Neural progenitor cell (in vitro differentiated cells): ENCODE results near the gene STK10. TPM values are rescaled to one million over a fixed set of nuclear protein-coding genes. Genes with fewer than 3 reads are reported as not detected.

Experiments
- DNase-seq: peaks from one replicate; pipeline ENCODE4 v3.0.0-alpha.2; 2016; ENCODE audit warnings: low spot score
- H2AFZ ChIP-seq: fragments of 200-600 bp; sonication (generic); replicated peaks from 2 replicates; pipeline ENCODE4 v1.6.1; 2016; ENCODE audit warnings: antibody characterized with exemption
- H3F3A ChIP-seq: fragments of 200-600 bp; sonication (generic); 2 replicates; pipeline ENCODE4 v1.6.1; 2016; ENCODE audit warnings: antibody characterized with exemption, low read depth
- H3K27ac ChIP-seq: fragments of 200-600 bp; sonication (generic); 2 replicates; pipeline ENCODE4 v1.5.1; 2016; ENCODE audit warnings: mild to moderate bottlenecking
- H3K27me3 ChIP-seq: fragments of 200-600 bp; sonication (generic); 2 replicates; pipeline ENCODE4 v1.6.1; 2016; ENCODE audit warnings: mild to moderate bottlenecking, moderate library complexity
- H3K36me3 ChIP-seq: fragments of 200-600 bp; sonication (generic); 2 replicates; pipeline ENCODE4 v1.5.1; 2016
- H3K4me1 ChIP-seq: fragments of 200-600 bp; sonication (generic); 2 replicates; pipeline ENCODE4 v1.6.1; 2016; ENCODE audit warnings: mixed run types
- H3K4me2 ChIP-seq: fragments of 200-600 bp; sonication (generic); 2 replicates; pipeline ENCODE4 v1.6.1; 2016
- H3K4me3 ChIP-seq: fragments of 200-600 bp; sonication (generic); 2 replicates; pipeline ENCODE4 v1.5.1; 2016
- H3K79me2 ChIP-seq: fragments of 200-600 bp; sonication (generic); 2 replicates; pipeline ENCODE4 v1.6.1; 2016; ENCODE audit warnings: low read depth
- H3K9ac ChIP-seq: fragments of 200-600 bp; sonication (generic); 2 replicates; pipeline ENCODE4 v1.6.1; 2016
- H3K9me3 ChIP-seq: fragments of 200-600 bp; sonication (generic); 2 replicates; pipeline ENCODE4 v1.5.1; 2016; ENCODE audit warnings: low read depth
- H4K20me1 ChIP-seq: fragments of 200-600 bp; sonication (generic); 2 replicates; pipeline ENCODE4 v1.6.1; 2016; ENCODE audit warnings: low read depth
- H3K27ac Mint-ChIP-seq: 3 replicates; pipeline ENCODE4 v1.8.0; 2021; ENCODE audit warnings: mixed read lengths
- H3K27me3 Mint-ChIP-seq: 2 replicates; pipeline ENCODE4 v1.8.0; 2022; ENCODE audit warnings: low read depth, mild to moderate bottlenecking, inconsistent platforms, moderate library complexity, mixed read lengths; ENCODE audit not compliant: insufficient read depth
- H3K36me3 Mint-ChIP-seq: 3 replicates; pipeline ENCODE4 v1.8.0; 2021; ENCODE audit warnings: mixed read lengths
- H3K4me1 Mint-ChIP-seq: 3 replicates; pipeline ENCODE4 v1.8.0; 2021; ENCODE audit warnings: mixed read lengths
- H3K4me3 Mint-ChIP-seq: 3 replicates; pipeline ENCODE4 v1.8.0; 2021; ENCODE audit warnings: mild to moderate bottlenecking, moderate library complexity, mixed read lengths
- H3K9me3 Mint-ChIP-seq: 3 replicates; pipeline ENCODE4 v1.8.0; 2020; ENCODE audit warnings: mixed read lengths
- CTCF ChIP-seq: fragments of 200-600 bp; sonication (generic); IDR thresholded peaks from 2 replicates; pipeline ENCODE4 v1.5.1; 2017; ENCODE audit warnings: antibody characterized with exemption, mild to moderate bottlenecking
- EZH2 ChIP-seq: fragments of 200-600 bp; sonication (generic); IDR thresholded peaks from 2 replicates; pipeline ENCODE4 v1.6.1; 2017; ENCODE audit warnings: antibody characterized with exemption, mild to moderate bottlenecking, moderate library complexity
- EZH2phosphoT487 ChIP-seq: fragments of 200-600 bp; sonication (generic); IDR thresholded peaks from 2 replicates; pipeline ENCODE4 v1.6.1; 2017; ENCODE audit warnings: antibody characterized with exemption
- total RNA-seq: library from RNA; depleted of rRNA; stranded (reverse); fragments of >200 nt; gene quantifications from 2 replicates; pipeline ENCODE4 v1.2.3, GENCODE V29; 2015; ENCODE audit warnings: low replicate concordance

STK10 gene
- total RNA-seq, 1 donor from 2014 or later: 4.4 TPM

- Mint-ChIP-seq H3K27me3 (no peaks in the 10 kb centered on the region), H3K4me1 (peaks cover 31% of the 10 kb centered on the region), H3K36me3 (peaks cover 10% of the 10 kb centered on the region), H3K27ac (no peak overlapping the region), H3K9me3 (no peaks in the 10 kb centered on the region), H3K4me3 (no peak overlapping the region)
- Histone ChIP-seq H3K4me2 (no peak overlapping the region), H3K4me1 (peaks cover 6% of the 10 kb centered on the region), H3K9me3 (no peaks in the 10 kb centered on the region), H3F3A (no peaks in the 10 kb centered on the region), H3K9ac (no peak overlapping the region), H3K27ac (no peak overlapping the region), H3K27me3 (no peaks in the 10 kb centered on the region), H4K20me1 (no peaks in the 10 kb centered on the region), H2AFZ (no peak overlapping the region), H3K36me3 (no peaks in the 10 kb centered on the region), H3K4me3 (no peak overlapping the region), H3K79me2 (no peaks in the 10 kb centered on the region)
- no peak for DNase-seq
- no peak for TF ChIP-seq EZH2phosphoT487
- TF ChIP-seq CTCF: no peak
- TF ChIP-seq EZH2: no peak
Measured at GRCh38 chr5:172078726-172079345, 109.2 kb downstream of the STK10 start.

GRCh38 chr5:172077664-172078425, 110.2 kb downstream of the STK10 start:
- no peak overlapping the region for H3K4me3 Mint-ChIP-seq
- no peak overlapping the region for H3K9ac ChIP-seq
- H3K27me3 Mint-ChIP-seq: no peaks in the 10 kb centered on the region
- no peaks in the 10 kb centered on the region for H3F3A ChIP-seq
- no peaks in the 10 kb centered on the region for H3K9me3 Mint-ChIP-seq
- no peak overlapping the region for H3K4me3 ChIP-seq
- H3K36me3 Mint-ChIP-seq: peaks cover 8% of the 10 kb centered on the region
- H4K20me1 ChIP-seq: no peaks in the 10 kb centered on the region
- H3K27ac Mint-ChIP-seq: no peak overlapping the region
- DNase-seq: no peak
- peaks cover 31% of the 10 kb centered on the region for H3K4me1 Mint-ChIP-seq
- no peaks in the 10 kb centered on the region for H3K9me3 ChIP-seq
- H3K79me2 ChIP-seq: no peaks in the 10 kb centered on the region
- H3K4me1 ChIP-seq: peaks cover 6% of the 10 kb centered on the region
- no peaks in the 10 kb centered on the region for H3K27me3 ChIP-seq
- H3K4me2 ChIP-seq: no peak overlapping the region
- H3K36me3 ChIP-seq: no peaks in the 10 kb centered on the region
- no peak overlapping the region for H2AFZ ChIP-seq
- TF ChIP-seq EZH2phosphoT487: no peak
- no peak for TF ChIP-seq CTCF
- no peak for TF ChIP-seq EZH2
- no peak overlapping the region for H3K27ac ChIP-seq

- no peak overlapping the region for H3K27ac Mint-ChIP-seq
- no peak for TF ChIP-seq EZH2phosphoT487
- no peak for TF ChIP-seq CTCF
- TF ChIP-seq EZH2: no peak
- DNase-seq: peak; percentile 74
- no peaks in the 10 kb centered on the region for H3K9me3 Mint-ChIP-seq
- Histone ChIP-seq H4K20me1 (no peaks in the 10 kb centered on the region), H3F3A (no peaks in the 10 kb centered on the region), H3K4me3 (no peak overlapping the region), H3K79me2 (no peaks in the 10 kb centered on the region), H3K9ac (no peak overlapping the region), H3K9me3 (no peaks in the 10 kb centered on the region), H3K4me1 (peaks cover 6% of the 10 kb centered on the region), H2AFZ (no peak overlapping the region), H3K4me2 (no peak overlapping the region), H3K27ac (no peak overlapping the region), H3K36me3 (no peaks in the 10 kb centered on the region), H3K27me3 (no peaks in the 10 kb centered on the region)
- no peaks in the 10 kb centered on the region for H3K27me3 Mint-ChIP-seq
- H3K4me1 Mint-ChIP-seq: peaks cover 31% of the 10 kb centered on the region
- H3K4me3 Mint-ChIP-seq: no peak overlapping the region
- H3K36me3 Mint-ChIP-seq: peaks cover 4% of the 10 kb centered on the region
Measured at GRCh38 chr5:172076761-172077244, 111.2 kb downstream of the STK10 start.
